CD4-positive, alpha-beta T cell treated with Interleukin-12 subunit alpha and Interleukin-12 subunit beta, for 1 hour (primary cell): ENCODE data around the gene C2CD2.

Experiments
- DNase-seq: peaks from one replicate; pipeline ENCODE4 v3.0.0-alpha.2; 2020

C2CD2 gene

GRCh38 chr21:41929248-41929647 lies 24.6 kb downstream of the C2CD2 start:
- no peak for DNase-seq

- DNase-seq = peak; percentile 27
Observed at GRCh38 chr21:41928621-41929220, 25.1 kb downstream of the C2CD2 start.

- DNase-seq = no peak
Observed at GRCh38 chr21:41927727-41928409, 25.9 kb downstream of the C2CD2 start.

- DNase-seq = no peak
Observed at GRCh38 chr21:41926807-41927171, 27.0 kb downstream of the C2CD2 start.

- peak; percentile 66 for DNase-seq
Observed at GRCh38 chr21:41926117-41926806, 27.6 kb downstream of the C2CD2 start.

GRCh38 chr21:41925767-41926116 lies 28.1 kb downstream of the C2CD2 start:
- DNase-seq = no peak

GRCh38 chr21:41924368-41924754 lies 29.5 kb downstream of the C2CD2 start:
- DNase-seq = no peak

- DNase-seq = no peak
Observed at GRCh38 chr21:41923631-41924367, 30.0 kb downstream of the C2CD2 start.

- no peak for DNase-seq
Observed at GRCh38 chr21:41923186-41923585, 30.6 kb downstream of the C2CD2 start.

- no peak for DNase-seq
Observed at GRCh38 chr21:41921021-41921420, 32.8 kb downstream of the C2CD2 start.

- DNase-seq = no peak
Observed at GRCh38 chr21:41920476-41920875, 33.3 kb downstream of the C2CD2 start.

- no peak for DNase-seq
Observed at GRCh38 chr21:41919666-41920398, 34.0 kb downstream of the C2CD2 start.

GRCh38 chr21:41918561-41919358 lies 35.1 kb downstream of the C2CD2 start:
- no peak for DNase-seq

GRCh38 chr21:41917531-41917930 lies 36.3 kb downstream of the C2CD2 start:
- DNase-seq = no peak

- DNase-seq = no peak
Observed at GRCh38 chr21:41916888-41917433, 36.9 kb downstream of the C2CD2 start.

GRCh38 chr21:41914965-41915364 lies 38.9 kb downstream of the C2CD2 start:
- DNase-seq = no peak

GRCh38 chr21:41914358-41914757 lies 39.5 kb downstream of the C2CD2 start:
- no peak for DNase-seq

GRCh38 chr21:41913230-41913629 lies 40.6 kb downstream of the C2CD2 start:
- no peak for DNase-seq

GRCh38 chr21:41908829-41909228 lies 45.0 kb downstream of the C2CD2 start:
- no peak for DNase-seq

- no peak for DNase-seq
Observed at GRCh38 chr21:41907496-41908258, 46.1 kb downstream of the C2CD2 start.

- DNase-seq = no peak
Observed at GRCh38 chr21:41906770-41907169, 47.0 kb downstream of the C2CD2 start.
